LNCaP clone FGC (cell line): Measurements from ENCODE around the gene ORAI1.
"Not testable (repeated sequence)": the region's sequence is repeated elsewhere in the genome, so short reads cannot be mapped to it uniquely, and the experiment has no call there.

Source experiments
- DNase-seq: peaks from one replicate; pipeline ENCODE4 v3.0.0-alpha.2; 2011; ENCODE audit warnings: low read depth
- H3K4me3 ChIP-seq: 2 replicates; pipeline ENCODE4 v1.5.1; 2011; ENCODE audit warnings: mild to moderate bottlenecking, low read depth, low read length, control low read depth
- TF ChIP-seq, protein P1 (sequence below): IDR thresholded peaks from 2 replicates; pipeline ENCODE4 v1.5.1; 2012; ENCODE audit warnings: mild to moderate bottlenecking; ENCODE audit not compliant: control insufficient read depth, insufficient read depth; ENCODE audit errors: extremely low read depth

The ORAI1 gene

DNA sequence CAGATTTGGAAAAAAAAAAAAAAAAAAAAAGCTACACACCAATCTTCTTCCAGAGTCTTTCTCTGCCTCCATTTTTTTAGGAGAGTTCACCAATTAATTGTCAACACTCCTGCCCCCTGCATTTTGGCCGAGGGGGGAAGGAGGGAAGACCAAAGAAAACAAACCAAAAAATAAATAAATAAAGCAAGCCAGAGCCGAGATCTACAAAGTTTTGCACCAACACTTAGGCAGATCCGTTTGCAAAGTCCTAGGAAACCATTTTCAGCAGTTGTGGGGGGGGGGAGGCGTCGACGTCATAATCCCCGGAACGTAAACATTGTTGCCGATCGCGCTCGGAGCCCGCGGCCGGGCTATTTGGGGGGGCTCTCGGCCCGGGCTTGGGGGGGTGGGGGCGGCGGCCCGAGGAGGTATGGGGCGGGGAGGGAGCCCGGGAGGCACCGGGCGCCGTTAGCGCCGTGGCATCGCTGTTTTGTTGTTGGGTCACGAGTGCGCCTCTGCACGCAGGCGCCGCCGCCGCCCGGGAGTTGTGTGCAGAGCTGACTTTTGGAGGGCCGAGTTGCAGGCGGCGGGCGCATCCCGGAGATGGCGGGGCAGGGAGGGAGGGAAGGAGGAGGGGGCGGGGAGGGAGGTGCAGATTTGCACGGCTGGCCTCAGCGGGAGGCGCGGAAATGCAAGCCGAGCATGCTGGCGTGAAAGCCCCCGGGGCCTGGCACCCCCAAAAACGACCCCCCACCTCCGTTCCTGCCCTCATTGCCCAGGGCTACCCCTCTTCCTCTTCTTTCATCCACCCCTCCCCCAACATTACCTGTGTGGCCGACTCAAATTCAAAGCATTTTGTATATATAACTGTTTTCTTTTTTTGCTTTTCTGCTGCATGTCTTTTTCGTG is 46.1 kb upstream of the ORAI1 start:
- no peak for DNase-seq
- H3K4me3 ChIP-seq, result peak overlapping the region; percentile 70
- TF ChIP-seq, protein P1, sequence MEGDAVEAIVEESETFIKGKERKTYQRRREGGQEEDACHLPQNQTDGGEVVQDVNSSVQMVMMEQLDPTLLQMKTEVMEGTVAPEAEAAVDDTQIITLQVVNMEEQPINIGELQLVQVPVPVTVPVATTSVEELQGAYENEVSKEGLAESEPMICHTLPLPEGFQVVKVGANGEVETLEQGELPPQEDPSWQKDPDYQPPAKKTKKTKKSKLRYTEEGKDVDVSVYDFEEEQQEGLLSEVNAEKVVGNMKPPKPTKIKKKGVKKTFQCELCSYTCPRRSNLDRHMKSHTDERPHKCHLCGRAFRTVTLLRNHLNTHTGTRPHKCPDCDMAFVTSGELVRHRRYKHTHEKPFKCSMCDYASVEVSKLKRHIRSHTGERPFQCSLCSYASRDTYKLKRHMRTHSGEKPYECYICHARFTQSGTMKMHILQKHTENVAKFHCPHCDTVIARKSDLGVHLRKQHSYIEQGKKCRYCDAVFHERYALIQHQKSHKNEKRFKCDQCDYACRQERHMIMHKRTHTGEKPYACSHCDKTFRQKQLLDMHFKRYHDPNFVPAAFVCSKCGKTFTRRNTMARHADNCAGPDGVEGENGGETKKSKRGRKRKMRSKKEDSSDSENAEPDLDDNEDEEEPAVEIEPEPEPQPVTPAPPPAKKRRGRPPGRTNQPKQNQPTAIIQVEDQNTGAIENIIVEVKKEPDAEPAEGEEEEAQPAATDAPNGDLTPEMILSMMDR, result no peak

DNA sequence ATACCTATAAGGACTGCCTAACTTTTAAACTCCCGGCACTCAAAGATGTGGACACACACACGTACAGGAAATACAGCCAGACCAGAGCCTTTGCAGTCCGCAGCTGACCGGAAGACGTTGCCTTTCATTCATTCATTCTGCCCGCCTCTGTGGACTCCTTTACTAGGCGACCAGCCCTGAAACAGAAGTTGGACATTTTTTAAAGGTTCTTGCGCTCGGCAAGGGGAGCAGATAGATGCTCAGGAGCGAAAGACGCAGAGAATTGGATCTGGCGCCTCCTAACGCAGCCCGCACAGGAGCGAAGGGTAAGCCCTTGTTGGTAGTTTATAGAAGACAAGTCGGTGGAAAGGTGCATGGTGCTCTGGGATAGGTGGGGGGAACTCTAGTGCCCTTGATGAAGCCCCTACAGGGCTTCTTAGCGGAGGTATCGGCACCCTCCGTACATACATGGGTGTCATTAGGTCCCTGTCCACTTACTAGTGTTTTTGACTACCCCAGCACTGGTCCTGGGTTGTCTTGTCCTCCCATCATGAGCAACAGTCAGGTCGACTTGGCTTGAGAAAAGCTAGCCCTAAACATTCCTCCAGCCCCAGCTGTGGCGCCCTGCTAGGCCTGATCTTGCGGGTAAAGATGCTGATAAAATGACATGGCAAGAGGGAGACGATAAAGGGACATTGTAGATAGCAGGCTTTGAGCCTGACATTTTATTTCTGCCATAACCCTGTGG is 45.2 kb upstream of the ORAI1 start, which contains the start of gene KDM2B:
KDM2B (minus strand) TSS at position 65 of the 727 bp plus-strand sequence. CDS start 112 bp downstream, outside the sequence.
- H3K4me3 ChIP-seq, result peak within 1 kb of the TSS; percentile 70
- TF ChIP-seq, protein P1, result no peak
- DNase-seq, result no peak

DNA sequence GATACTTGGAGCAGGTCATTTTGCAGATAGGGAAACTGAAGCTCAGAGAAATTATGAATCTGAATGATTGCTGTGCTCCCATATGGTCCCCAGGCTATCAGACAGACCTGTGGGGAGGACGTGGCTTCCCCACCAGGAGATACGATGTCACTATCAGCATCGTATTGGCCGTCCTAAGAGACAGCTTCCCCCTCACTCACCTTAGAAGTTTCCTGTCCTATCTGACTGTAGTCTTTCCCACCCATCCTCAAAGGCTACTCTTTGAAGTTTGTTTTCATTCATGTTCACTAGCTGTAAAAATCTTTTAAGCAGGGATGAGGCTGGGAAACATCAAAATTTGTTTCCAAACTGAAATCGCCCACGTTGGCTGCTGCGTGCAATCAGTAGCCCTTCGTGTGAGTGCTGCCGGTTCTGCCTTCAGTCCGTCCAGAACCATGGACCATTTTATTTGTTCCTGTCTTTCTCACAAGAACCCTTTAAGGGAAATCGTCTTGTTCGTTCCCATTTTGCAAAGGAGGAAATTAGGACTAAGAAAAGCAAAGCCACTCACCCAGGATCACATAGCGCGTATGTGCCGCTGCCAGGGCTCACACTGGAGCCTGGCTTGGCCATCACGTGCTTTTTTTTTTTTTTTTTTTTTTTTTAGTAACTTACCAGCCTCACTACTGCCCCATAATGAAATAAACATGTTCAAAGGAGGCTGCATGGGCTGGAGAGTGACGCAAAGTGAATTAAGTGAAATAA is 44.5 kb upstream of the ORAI1 start:
- TF ChIP-seq, protein P1, result no peak
- no peak for DNase-seq
- H3K4me3 ChIP-seq, result no peak overlapping the region

DNA sequence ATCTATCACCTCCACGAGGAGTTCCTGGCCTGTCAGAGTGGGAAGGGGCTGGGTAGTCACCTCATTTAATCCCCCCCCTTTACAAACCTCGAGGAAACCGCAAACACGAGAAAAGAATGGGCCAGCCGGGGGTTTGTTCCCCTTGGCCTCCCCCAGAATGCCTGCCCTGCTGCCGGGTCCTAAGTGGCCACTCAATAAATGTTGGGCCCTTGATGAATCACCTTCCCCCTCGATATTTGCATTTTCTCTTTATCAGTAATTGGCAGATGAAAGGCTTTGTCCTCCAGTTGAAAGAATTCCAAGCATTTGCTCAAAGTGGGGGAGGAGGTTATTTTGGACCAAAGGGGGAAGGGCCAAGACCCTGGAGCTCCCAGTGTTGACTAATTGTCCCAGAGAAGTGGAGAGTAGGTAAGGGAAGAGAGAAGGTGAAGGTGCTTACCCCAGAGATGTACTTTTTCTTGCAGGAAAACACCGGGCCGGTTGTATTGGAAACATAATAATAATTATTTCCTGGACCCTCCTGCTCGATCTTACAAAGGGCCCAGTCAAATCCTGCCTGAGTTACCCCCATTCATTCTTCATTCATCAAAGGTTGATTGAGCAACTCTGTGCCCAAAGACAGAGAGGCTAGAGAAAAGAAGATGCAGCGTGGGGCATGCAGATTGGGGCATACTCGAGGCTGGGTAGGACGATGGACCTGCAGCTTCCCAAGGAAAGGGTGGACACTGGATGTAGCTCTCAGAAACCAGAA is 43.6 kb upstream of the ORAI1 start:
- H3K4me3 ChIP-seq, result no peak overlapping the region
- DNase-seq, result no peak
- TF ChIP-seq, protein P1, result no peak

DNA sequence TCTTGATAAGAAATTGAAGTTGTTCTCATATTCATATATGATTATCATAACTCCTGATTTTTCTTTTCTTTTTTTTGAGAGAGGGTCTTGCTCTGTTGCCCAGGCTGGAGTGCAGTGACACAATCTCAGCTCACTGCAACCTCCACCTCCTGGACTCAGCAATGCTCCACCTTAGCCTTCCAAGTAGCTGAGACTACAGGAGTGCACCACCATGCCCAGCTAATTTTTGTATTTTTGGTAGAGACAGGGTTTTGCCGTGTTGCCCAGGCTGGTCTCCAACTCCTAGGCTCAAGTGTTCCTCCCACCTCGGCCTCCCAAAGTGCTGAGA is 43.0 kb upstream of the ORAI1 start:
- H3K4me3 ChIP-seq, result not testable (repeated sequence)

DNA sequence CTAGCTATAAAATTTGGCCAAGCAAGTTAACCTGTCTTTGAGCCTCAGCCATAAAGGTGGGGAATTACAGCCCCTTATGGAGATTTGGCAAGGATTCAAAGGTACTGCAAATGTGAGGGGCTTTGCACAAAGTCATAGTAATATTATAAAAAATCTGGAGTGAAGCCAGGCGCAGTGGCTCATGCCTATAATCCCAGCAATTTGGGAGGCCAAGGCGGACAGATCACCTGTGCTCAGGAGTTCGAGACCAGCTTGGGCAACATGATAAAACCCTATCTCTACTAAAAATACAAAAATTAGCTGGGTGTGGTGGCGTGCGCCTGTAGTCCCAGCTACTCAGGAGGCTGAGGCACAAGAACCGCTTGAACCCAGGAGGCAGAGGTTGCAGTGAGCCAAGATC is 41.4 kb upstream of the ORAI1 start:
- DNase-seq, H3K4me3 ChIP-seq: not testable (repeated sequence)

More for the DNA sequence above, 43.0 kb upstream of the ORAI1 start:
- not testable (repeated sequence) for DNase-seq

DNA sequence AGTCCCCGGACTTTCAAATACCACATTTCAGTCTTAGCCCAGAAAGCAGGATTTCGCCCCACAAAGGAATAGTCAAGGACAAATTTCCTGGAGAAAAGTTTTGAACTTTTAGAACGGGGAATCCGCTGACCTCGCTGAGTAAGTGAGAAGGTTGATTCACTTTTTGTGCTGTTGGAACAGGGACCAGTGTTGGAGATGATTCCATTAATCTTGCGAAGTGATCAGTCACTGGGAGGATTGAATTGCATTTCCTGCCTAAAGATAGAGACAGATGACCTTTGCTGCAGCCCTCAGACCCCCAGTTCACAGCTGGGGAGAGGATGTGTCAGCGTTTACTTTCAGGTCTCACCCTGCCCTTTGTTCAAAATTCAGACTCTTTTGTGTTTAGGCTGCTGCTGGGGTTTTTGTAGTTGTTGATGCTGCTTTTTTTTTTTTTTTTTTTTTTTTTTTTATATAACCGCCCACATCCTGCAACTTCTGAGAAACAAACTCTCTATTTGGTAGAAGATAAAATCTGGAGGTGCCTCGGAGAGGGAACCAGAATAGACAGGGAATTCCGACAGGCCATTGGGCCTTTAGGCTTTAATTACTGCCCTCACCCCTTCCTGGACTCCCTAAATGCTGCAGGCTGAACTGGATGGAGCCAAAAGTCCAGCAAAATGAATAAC is 35.7 kb upstream of the ORAI1 start:
- no peak for DNase-seq
- H3K4me3 ChIP-seq, result no peak overlapping the region
- TF ChIP-seq, protein P1, result no peak
